H9 (cell line): Measurements from ENCODE around the gene IFNA6. TPM values are rescaled to one million over a fixed set of nuclear protein-coding genes. Genes with fewer than 3 reads are reported as not detected.

Experiments
- DNase-seq: peaks from one replicate; pipeline ENCODE4 v3.0.0-alpha.2; 2017
- H2AFZ ChIP-seq: one replicate; pipeline ENCODE4 v1.6.1; 2013; ENCODE audit warnings: mild to moderate bottlenecking, low read length, control low read depth, moderate library complexity
- H2AK5ac ChIP-seq: 2 replicates; pipeline ENCODE4 v1.6.1; 2013; ENCODE audit warnings: low read length, control low read depth, mixed read lengths; ENCODE audit not compliant: insufficient read length
- H2BK120ac ChIP-seq: one replicate; pipeline ENCODE4 v1.6.1; 2013; ENCODE audit warnings: low read depth, mild to moderate bottlenecking, low read length, control low read depth, inconsistent platforms; ENCODE audit not compliant: poor library complexity, severe bottlenecking
- H2BK12ac ChIP-seq: 2 replicates; pipeline ENCODE4 v1.6.1; 2013; ENCODE audit warnings: low read length, control low read depth, mixed read lengths, low read depth; ENCODE audit not compliant: insufficient read length
- H2BK15ac ChIP-seq: 2 replicates; pipeline ENCODE4 v1.6.1; 2013; ENCODE audit warnings: low read depth, low read length, control low read depth
- H2BK20ac ChIP-seq: one replicate; pipeline ENCODE4 v1.6.1; 2013; ENCODE audit warnings: low read depth, mild to moderate bottlenecking, low read length, control low read depth, inconsistent platforms; ENCODE audit not compliant: poor library complexity, severe bottlenecking
- H2BK5ac ChIP-seq: 2 replicates; pipeline ENCODE4 v1.6.1; 2013; ENCODE audit warnings: low read length, control low read depth, mixed read lengths; ENCODE audit not compliant: insufficient read length
- H3K14ac ChIP-seq: 2 replicates; pipeline ENCODE4 v1.6.1; 2013; ENCODE audit warnings: low read length, control low read depth; ENCODE audit not compliant: insufficient read depth
- H3K18ac ChIP-seq: 2 replicates; pipeline ENCODE4 v1.6.1; 2013; ENCODE audit warnings: low read depth, mild to moderate bottlenecking, mixed read lengths, low read length, control low read depth; ENCODE audit not compliant: insufficient read length
- H3K23ac ChIP-seq: 2 replicates; pipeline ENCODE4 v1.6.1; 2013; ENCODE audit warnings: low read length, control low read depth, mixed read lengths, low read depth; ENCODE audit not compliant: insufficient read length
- H3K23me2 ChIP-seq: 2 replicates; pipeline ENCODE4 v1.6.1; 2013; ENCODE audit warnings: low read depth, mild to moderate bottlenecking, mixed read lengths, low read length, control low read depth; ENCODE audit not compliant: insufficient read length, poor library complexity, severe bottlenecking
- H3K27ac ChIP-seq: 2 replicates; pipeline ENCODE4 v1.5.1; 2013; ENCODE audit warnings: low read length, control low read depth, mixed read lengths, low read depth; ENCODE audit not compliant: insufficient read length
- H3K27me3 ChIP-seq: 2 replicates; pipeline ENCODE4 v1.6.1; 2013; ENCODE audit warnings: low read length, control low read depth, inconsistent platforms; ENCODE audit not compliant: insufficient read depth
- H3K4ac ChIP-seq: 2 replicates; pipeline ENCODE4 v1.6.1; 2013; ENCODE audit warnings: low read depth, mild to moderate bottlenecking, control low read depth, inconsistent platforms, low read length, moderate library complexity
- H3K4me1 ChIP-seq: 2 replicates; pipeline ENCODE4 v1.6.1; 2013; ENCODE audit warnings: low read length, control low read depth, inconsistent platforms; ENCODE audit not compliant: insufficient read depth
- H3K4me2 ChIP-seq: 2 replicates; pipeline ENCODE4 v1.6.1; 2013; ENCODE audit warnings: low read length, control low read depth, mixed read lengths; ENCODE audit not compliant: insufficient read length, insufficient read depth
- H3K56ac ChIP-seq: 2 replicates; pipeline ENCODE4 v1.6.1; 2013; ENCODE audit warnings: low read depth, mild to moderate bottlenecking, mixed read lengths, low read length, control low read depth; ENCODE audit not compliant: insufficient read length
- H3K79me1 ChIP-seq: 2 replicates; pipeline ENCODE4 v1.6.1; 2013; ENCODE audit warnings: low read depth, mild to moderate bottlenecking, moderate library complexity, low read length, control low read depth, inconsistent platforms; ENCODE audit not compliant: insufficient read depth, poor library complexity, severe bottlenecking
- H3K79me2 ChIP-seq: 2 replicates; pipeline ENCODE4 v1.6.1; 2013; ENCODE audit warnings: low read length, control low read depth, inconsistent platforms; ENCODE audit not compliant: insufficient read depth
- H3K9ac ChIP-seq: 2 replicates; pipeline ENCODE4 v1.6.1; 2013; ENCODE audit warnings: low read length, control low read depth, mixed read lengths; ENCODE audit not compliant: insufficient read length; ENCODE audit errors: extremely low read depth
- H3K9me3 ChIP-seq: one replicate; pipeline ENCODE4 v1.6.1; 2013; ENCODE audit warnings: low read depth, low read length, inconsistent platforms; ENCODE audit not compliant: control insufficient read depth
- H3T11ph ChIP-seq: one replicate; pipeline ENCODE4 v1.6.1; 2013; ENCODE audit warnings: mild to moderate bottlenecking, low read length, control low read depth, inconsistent platforms
- H4K20me1 ChIP-seq: one replicate; pipeline ENCODE4 v1.6.1; 2013; ENCODE audit not compliant: control insufficient read depth, insufficient read length, insufficient read depth
- H4K5ac ChIP-seq: 2 replicates; pipeline ENCODE4 v1.6.1; 2013; ENCODE audit warnings: low read depth, mild to moderate bottlenecking, mixed read lengths, low read length, control low read depth; ENCODE audit not compliant: insufficient read length
- H4K8ac ChIP-seq: replicated peaks from 2 replicates; pipeline ENCODE4 v1.6.1; 2013; ENCODE audit warnings: low read length, control low read depth, mixed read lengths, low read depth; ENCODE audit not compliant: insufficient read length
- H4K91ac ChIP-seq: 2 replicates; pipeline ENCODE4 v1.6.1; 2013; ENCODE audit warnings: low read depth, mild to moderate bottlenecking, moderate library complexity, mixed read lengths, low read length, control low read depth; ENCODE audit not compliant: insufficient read length
- H3K27ac Mint-ChIP-seq, 3 experiments: 2 replicates in 2 of 3; 3 replicates in 1 of 3; pipeline ENCODE4 v1.8.0; 2020 to 2021; ENCODE audit warnings: mixed read lengths in 3 of 3, mild to moderate bottlenecking in 1 of 3, moderate library complexity in 1 of 3
- H3K27me3 Mint-ChIP-seq: 2 replicates; pipeline ENCODE4 v1.8.0; 2021; ENCODE audit warnings: low read depth, mild to moderate bottlenecking, moderate library complexity, mixed read lengths
- H3K36me3 Mint-ChIP-seq, 3 experiments: 2 replicates in 2 of 3; 3 replicates in 1 of 3; pipeline ENCODE4 v1.8.0; 2020 to 2021; ENCODE audit warnings: low read depth in 3 of 3, mixed read lengths in 3 of 3; ENCODE audit not compliant: insufficient read depth in 1 of 3
- H3K4me1 Mint-ChIP-seq, 2 experiments: 2 replicates each; pipeline ENCODE4 v1.8.0; 2020; ENCODE audit warnings: mixed read lengths in 2 of 2
- H3K4me3 Mint-ChIP-seq, 2 experiments: 2 replicates in 1 of 2; 3 replicates in 1 of 2; pipeline ENCODE4 v1.8.0; 2020 to 2021; ENCODE audit warnings: mild to moderate bottlenecking in 2 of 2, mixed read lengths in 2 of 2, moderate library complexity in 1 of 2
- H3K9me3 Mint-ChIP-seq, 2 experiments: 2 replicates in 1 of 2; 3 replicates in 1 of 2; pipeline ENCODE4 v1.8.0; 2020; ENCODE audit warnings: mild to moderate bottlenecking in 2 of 2, mixed read lengths in 2 of 2, moderate library complexity in 1 of 2
- CTCF ChIP-seq: fragments of 200-600 bp; sonication (generic); conservative IDR thresholded peaks from 3 replicates; pipeline ENCODE4 v1.8.0; 2021; ENCODE audit warnings: antibody characterized with exemption, mild to moderate bottlenecking
- WGBS: extraction: QIAGEN DNeasy Blood & Tissue Kit; methylation state at CpG from one replicate; pipeline ENCODE4 v1.1.7; 2013; ENCODE audit warnings: missing lambda C conversion rate, low lambda C conversion rate, mixed read lengths; ENCODE audit not compliant: insufficient read length; ENCODE audit errors: extremely low coverage; 5-methylcytosine and 5-hydroxymethylcytosine counted together
- total RNA-seq: library from RNA; stranded (reverse); gene quantifications from 2 replicates; pipeline ENCODE4 v1.2.1, GENCODE V29; 2021

The IFNA6 gene
- total RNA-seq, 1 experiment from 2014 or later = not detected

DNA sequence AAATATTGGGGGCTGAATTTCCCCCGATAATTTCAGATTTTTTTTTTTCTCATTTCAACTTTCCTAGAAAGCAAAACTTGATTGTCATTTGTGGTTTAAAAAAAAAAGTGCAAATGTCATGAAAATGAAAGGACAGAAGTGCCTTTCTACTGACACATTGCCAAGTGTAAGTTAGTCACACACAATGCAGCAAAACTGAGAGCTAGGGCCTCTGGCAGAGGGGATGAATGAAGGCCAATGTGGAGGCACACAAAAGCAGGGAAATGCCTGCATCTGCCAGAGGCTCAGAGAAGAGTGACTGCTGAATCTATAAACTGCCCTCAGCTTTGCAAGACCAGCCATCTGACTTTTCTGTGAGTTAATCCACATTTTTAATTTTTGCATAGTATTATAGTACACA, 38.8 kb downstream of the IFNA6 start:
- no CpG with 5 or more reads among the region's 1 CpG for WGBS
- Histone ChIP-seq H3K56ac (no peak overlapping the region), H3K27me3 (no peaks in the 10 kb centered on the region), H3K27ac (no peak overlapping the region), H3K79me1 (no peaks in the 10 kb centered on the region), H3K18ac (no peak overlapping the region), H3K4me1 (no peaks in the 10 kb centered on the region), H2BK15ac (no peak overlapping the region), H3K14ac (no peak overlapping the region), H4K20me1 (no peaks in the 10 kb centered on the region), H2BK20ac (no peak overlapping the region), H3T11ph (no peak overlapping the region), H3K9me3 (no peaks in the 10 kb centered on the region), H2BK120ac (no peak overlapping the region), H3K4ac (no peak overlapping the region), H4K91ac (no peak overlapping the region), H2BK12ac (no peak overlapping the region), H3K4me2 (no peak overlapping the region), H2AK5ac (no peak overlapping the region), H4K8ac (no peak overlapping the region), H3K23me2 (no peaks in the 10 kb centered on the region), H2AFZ (no peak overlapping the region), H4K5ac (no peak overlapping the region), H3K79me2 (no peaks in the 10 kb centered on the region), H2BK5ac (no peak overlapping the region), H3K23ac (no peak overlapping the region), H3K9ac (no peak overlapping the region)
- DNase-seq = no peak
- Mint-ChIP-seq H3K4me1 (no peaks in the 10 kb centered on the region; a peak in 1 of 4 replicates), H3K27me3 (peaks cover 17% of the 10 kb centered on the region), H3K4me3 (no peak overlapping the region), H3K27ac (no peak overlapping the region), H3K9me3 (peaks cover 7 to 8% of the 10 kb centered on the region in 2 experiments), H3K36me3 (peaks cover 0 to 9% (median 4%) of the 10 kb centered on the region in 3 experiments; a peak in 4 of 7 replicates)
- TF ChIP-seq CTCF = no peak
